RWPE2 (cell line): Measurements from ENCODE around the gene CBX4.

Source experiments
- ATAC-seq: fragments of 200-7000 bp; cut with Tn5 transposase; 3 replicates; pipeline ENCODE4 v1.9.1; 2021; ENCODE audit warnings: low read depth
- DNase-seq: peaks from one replicate; pipeline ENCODE4 v3.0.0-alpha.2; 2020; ENCODE audit warnings: low spot score
- H3K27ac ChIP-seq: fragments of 450-650 bp; 2 replicates; pipeline ENCODE4 v1.5.1; 2017; ENCODE audit warnings: mild to moderate bottlenecking; ENCODE audit not compliant: poor library complexity, severe bottlenecking
- H3K27me3 ChIP-seq: fragments of 250-450 bp; sonication (Bioruptor Pico); 2 replicates; pipeline ENCODE4 v1.5.1; 2021; ENCODE audit warnings: mild to moderate bottlenecking, moderate library complexity; ENCODE audit not compliant: insufficient read depth, poor library complexity, severe bottlenecking
- H3K36me3 ChIP-seq: fragments of 250-450 bp; sonication (Bioruptor Pico); 2 replicates; pipeline ENCODE4 v1.5.1; 2020; ENCODE audit warnings: low read depth, mild to moderate bottlenecking, moderate library complexity
- H3K4me1 ChIP-seq: fragments of 250-450 bp; sonication (Bioruptor Pico); 2 replicates; pipeline ENCODE4 v1.5.1; 2021; ENCODE audit warnings: mild to moderate bottlenecking, moderate library complexity; ENCODE audit not compliant: insufficient read depth, poor library complexity, severe bottlenecking
- H3K4me3 ChIP-seq: fragments of 250-450 bp; sonication (Bioruptor Pico); 2 replicates; pipeline ENCODE4 v1.5.1; 2021; ENCODE audit warnings: mild to moderate bottlenecking, moderate library complexity; ENCODE audit not compliant: severe bottlenecking
- H3K9me3 ChIP-seq: fragments of 250-450 bp; sonication (Bioruptor Pico); 2 replicates; pipeline ENCODE4 v1.5.1; 2021; ENCODE audit warnings: mild to moderate bottlenecking, moderate library complexity; ENCODE audit not compliant: severe bottlenecking
- CTCF ChIP-seq: fragments of 450-650 bp; IDR thresholded peaks from one replicate; pipeline ENCODE4 v1.5.1; 2017; ENCODE audit warnings: mild to moderate bottlenecking, moderate library complexity; ENCODE audit not compliant: poor library complexity, severe bottlenecking

CBX4 gene

GRCh38 chr17:79839356-79840268 is at the start of gene CBX4:
Gene CBX4, minus strand, starts transcription at chr17:79839440. Its CDS starts 189 bp downstream, at chr17:79839251.
- peaks cover 13% of the 10 kb centered on the region for H3K4me1 ChIP-seq
- H3K36me3 ChIP-seq, result peaks cover 35% of the 10 kb centered on the region
- H3K27me3 ChIP-seq, result peaks cover 42% of the 10 kb centered on the region
- TF ChIP-seq CTCF, result peak; percentile 85
- H3K27ac ChIP-seq, result peak within 1 kb of the TSS; percentile 77
- ATAC-seq (peak; percentile 58), DNase-seq (peak; percentile 95)
- H3K4me3 ChIP-seq, result peak within 1 kb of the TSS; percentile 56
- no peaks in the 10 kb centered on the region for H3K9me3 ChIP-seq

DNA sequence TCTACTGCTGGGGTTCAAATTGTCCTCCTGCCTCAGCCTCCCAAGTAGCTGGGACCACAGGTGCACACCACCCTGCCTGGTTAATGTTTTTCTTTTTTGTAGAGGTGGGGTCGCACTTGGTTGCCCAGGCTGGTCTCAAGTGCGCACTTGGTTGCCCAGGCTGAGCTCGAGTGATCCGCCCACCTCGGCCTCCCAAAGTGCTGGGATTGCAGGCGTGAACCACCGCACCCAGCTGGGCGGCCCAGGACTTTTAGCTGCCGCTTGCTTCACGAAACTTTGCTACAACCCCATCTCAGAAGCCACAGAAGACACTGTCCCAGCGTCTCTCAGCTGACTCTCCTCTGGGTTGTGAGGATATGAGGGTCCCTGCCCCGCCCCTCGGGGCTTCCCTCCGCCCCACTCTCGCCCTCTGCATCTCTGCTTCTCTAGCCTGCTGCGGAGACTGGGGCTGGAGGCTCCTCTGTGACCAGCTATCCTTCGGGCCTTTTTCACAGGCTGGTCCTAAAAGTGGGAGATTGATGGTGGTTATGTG is 48.8 kb upstream of the CBX4 start:
- H3K27ac ChIP-seq, result no peak overlapping the region
- H3K4me3 ChIP-seq, result no peak overlapping the region
- ATAC-seq (no peak), DNase-seq (no peak)
- no peaks in the 10 kb centered on the region for H3K9me3 ChIP-seq
- H3K36me3 ChIP-seq, result no peaks in the 10 kb centered on the region
- TF ChIP-seq CTCF, result no peak
- H3K27me3 ChIP-seq, result no peaks in the 10 kb centered on the region
- H3K4me1 ChIP-seq, result no peaks in the 10 kb centered on the region

DNA sequence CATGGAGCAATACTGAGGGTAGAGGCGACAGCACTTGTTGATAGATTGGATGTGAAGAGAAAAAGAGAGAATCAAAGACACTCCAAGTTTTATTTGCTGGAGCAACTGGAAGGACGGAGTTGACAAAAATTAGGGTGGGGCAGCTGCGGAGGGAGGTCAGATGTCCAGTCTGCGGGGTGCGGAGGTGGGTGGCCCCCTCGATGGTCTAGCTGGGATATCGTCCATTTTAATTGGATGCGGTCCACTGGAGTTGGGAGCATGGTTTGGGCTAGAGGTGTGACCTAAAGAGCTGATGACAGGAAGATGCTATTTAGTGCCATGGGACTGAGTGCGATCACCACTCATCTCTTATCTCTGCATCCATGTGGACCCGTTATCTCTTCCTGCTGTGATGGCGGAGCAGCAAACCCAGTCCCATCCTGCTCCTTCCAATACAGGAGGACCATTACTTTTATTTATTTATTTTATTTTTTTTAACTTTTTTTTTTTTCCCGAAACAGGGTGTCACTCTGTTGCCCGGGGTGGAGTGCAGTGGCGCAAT is 48.3 kb upstream of the CBX4 start:
- H3K9me3 ChIP-seq, result no peaks in the 10 kb centered on the region
- H3K4me1 ChIP-seq, result no peaks in the 10 kb centered on the region
- H3K36me3 ChIP-seq, result no peaks in the 10 kb centered on the region
- H3K4me3 ChIP-seq, result no peak overlapping the region
- DNase-seq (no peak), ATAC-seq (no peak)
- H3K27me3 ChIP-seq, result no peaks in the 10 kb centered on the region
- no peak overlapping the region for H3K27ac ChIP-seq
- TF ChIP-seq CTCF, result no peak

GRCh38 chr17:79883202-79883601 is 44.0 kb upstream of the CBX4 start:
- no peak for ATAC-seq
- Histone ChIP-seq H3K36me3 (no peaks in the 10 kb centered on the region), H3K27me3 (no peaks in the 10 kb centered on the region), H3K27ac (no peak overlapping the region), H3K9me3 (no peaks in the 10 kb centered on the region), H3K4me3 (no peak overlapping the region), H3K4me1 (no peaks in the 10 kb centered on the region)
- TF ChIP-seq CTCF, result no peak
- DNase-seq, result peak; percentile 11
